NCI-H2081 (cell line): ENCODE results near the gene OCRL.
A peak's percentile ranks its signal among the peaks of the same experiment; 100 is the strongest.

Source experiments
- DNase-seq, 2 experiments: peaks; one replicate each; lab custom pipeline; 2025; lab: John Stamatoyannopoulos, UW

Gene OCRL

DNA sequence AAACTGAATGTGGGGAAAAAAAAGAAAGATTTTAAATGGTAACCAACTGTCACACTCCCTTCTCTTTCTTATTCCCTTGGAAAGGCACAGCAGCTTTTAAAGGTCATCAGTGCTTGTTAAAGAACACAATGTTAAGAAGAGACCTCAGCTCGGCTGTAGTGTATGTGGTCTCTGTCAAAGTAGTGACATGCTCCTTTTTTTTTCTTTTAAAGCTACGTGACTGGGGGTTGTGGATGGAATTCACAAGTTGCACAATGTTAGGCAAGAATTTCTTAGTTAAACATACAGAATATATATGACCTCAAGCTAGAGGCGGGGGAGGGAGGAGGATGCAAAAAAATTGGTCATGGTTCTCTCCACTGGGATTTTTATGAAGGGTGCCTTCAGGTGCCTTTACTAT is 45.6 kb downstream of the OCRL start:
- DNase-seq, result no peak

DNA sequence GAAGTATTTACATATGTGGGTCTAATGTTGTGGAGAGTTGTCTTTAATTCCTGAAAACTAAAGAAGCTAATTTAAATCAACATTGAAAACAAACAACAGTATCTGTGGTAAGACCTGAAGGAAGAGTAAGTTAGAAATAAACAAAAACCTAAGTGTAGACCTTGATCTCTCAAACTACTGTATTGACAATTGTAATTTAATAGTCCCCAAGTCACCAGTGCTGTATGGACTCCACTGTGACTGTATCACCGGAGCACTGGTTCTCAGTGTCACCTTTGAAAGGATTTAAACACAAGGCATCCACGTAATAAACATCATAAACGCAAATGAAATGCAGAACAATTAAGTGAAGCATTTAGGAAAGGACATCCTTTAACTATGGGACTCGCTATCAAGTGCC is 46.4 kb downstream of the OCRL start:
- DNase-seq, result no peak

DNA sequence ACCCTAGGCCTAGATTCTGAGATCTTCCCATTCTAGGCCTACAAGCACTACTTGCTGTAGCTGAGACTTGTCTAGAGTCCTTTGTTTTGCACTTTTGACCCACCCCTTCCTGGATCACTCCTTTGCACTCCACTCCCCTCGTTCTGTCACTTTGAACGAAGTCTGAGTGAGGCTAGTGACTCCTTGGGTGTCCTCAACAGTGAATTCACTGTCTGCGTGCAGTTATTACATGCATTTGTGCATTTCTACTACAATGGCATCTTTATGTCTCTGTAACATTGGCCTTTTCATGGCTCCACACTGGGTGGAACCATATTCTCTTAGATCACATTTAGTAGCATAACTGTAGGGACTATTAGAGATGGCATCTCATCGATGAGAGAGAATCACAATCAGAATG is 50.5 kb downstream of the OCRL start:
- DNase-seq, result no peak

DNA sequence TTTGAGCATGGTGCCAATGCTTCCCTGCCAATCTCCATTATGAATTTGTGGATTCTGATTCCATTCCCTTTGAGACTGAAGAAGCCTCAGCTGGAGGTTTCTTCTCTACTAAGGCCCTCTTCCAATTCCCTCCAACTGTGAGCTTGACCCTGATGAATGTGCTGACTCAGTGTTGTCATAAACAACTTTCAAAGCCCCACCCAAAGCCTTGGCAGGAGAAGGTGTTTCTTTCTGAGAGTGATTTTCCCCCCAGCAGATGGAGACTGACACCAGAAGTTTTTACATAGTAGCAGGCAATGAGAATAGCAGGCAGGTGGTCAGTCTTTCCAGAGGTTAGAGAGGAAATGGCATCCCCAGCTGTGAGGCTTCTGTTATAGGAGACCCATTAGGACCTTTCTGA is 53.1 kb downstream of the OCRL start:
- DNase-seq, result no peak

DNA sequence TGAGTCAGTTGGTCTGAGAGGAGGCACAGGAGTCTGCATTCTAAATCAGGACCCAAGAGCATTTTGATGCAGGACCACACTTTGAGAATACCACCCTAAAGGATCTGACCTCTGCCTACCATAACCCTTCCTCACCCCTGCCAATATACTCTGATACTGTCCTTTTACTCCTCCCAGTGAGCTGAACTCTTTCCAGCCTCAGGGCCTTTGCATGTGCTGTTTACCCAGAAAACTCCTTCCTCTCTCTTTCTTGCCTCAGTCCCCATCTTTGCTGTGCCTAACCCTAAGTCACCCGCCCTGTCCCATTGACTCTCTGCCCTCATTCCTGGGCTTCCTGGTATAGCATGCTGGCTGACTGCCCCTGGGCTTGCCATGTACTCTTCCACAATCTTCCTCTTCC is 54.7 kb downstream of the OCRL start:
- DNase-seq, result no peak

DNA sequence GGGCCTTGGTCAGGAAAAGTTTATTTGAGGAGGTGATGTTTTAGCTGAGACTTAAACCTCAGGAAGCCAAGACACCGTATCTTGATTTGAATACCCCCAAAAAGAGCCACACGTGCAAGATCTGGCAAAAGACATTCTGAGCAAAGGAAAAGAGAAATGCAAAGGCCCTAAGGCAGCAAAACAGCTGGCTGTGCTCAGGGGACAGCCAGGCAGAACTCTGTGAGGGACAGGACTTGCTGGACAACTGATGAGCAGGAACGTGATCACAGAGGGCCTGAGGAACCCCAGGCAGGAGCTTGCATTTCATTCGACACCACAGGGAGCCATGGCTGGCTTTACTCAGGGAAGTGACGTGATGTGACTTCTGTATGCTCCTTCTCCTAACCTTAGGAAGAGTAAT is 56.0 kb downstream of the OCRL start:
- no peak for DNase-seq

DNA sequence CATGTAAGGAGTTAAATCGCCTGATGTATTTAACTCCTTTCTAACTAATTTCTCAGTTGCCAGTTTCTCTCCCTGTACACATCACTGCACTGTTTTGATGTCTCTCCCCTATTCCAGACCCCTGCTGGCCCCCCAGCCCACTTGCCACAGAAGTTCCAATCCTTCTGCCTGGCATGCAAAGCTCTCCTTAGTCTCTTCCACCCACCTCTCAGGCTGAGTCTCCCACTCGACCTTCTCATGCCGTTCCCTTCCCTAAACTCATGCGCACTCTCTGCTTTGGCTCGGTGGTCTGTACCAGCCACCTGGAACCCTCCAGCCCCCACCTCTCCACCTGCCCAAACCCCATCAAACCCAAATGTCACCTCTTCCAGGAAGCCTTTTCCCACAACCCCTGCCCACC is 57.8 kb downstream of the OCRL start:
- no peak for DNase-seq

DNA sequence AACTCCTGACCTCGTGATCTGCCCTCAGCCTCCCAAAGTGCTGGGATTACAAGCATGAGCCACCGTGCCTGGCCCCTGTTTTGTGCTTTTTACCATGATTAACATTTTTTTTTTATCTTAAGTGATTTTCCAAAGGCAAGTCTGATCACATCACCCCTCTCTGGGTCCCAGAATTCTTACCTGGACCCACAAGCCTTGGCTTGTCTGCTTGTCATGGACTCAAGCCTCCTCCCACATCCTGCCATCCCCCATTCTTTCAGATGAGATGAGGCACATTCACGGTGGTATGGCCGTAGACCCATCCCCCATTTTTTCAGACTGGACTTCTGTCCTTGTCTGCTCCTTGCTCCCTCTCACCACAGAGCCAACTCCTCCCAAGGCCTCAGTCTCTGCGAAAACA is 59.4 kb downstream of the OCRL start:
- DNase-seq, result no peak

DNA sequence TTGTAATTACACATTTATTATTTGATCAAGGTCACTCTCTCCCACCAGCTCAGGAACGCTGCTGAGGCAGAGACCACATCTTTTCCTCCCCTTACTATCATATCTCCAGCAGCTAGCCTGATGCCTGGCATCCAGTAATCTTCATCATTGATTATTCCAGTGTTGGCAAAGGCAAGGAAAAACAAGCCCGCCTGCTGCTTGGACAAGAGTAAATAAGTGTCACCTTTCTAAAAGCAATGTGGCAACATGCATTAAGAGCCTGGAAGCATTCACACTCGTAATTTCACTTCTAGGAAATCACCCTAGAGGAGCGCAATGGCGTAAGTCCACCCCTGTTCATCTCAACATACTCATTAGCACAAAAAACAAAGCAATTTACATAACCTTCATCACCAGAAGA is 59.9 kb downstream of the OCRL start:
- DNase-seq, result no peak

DNA sequence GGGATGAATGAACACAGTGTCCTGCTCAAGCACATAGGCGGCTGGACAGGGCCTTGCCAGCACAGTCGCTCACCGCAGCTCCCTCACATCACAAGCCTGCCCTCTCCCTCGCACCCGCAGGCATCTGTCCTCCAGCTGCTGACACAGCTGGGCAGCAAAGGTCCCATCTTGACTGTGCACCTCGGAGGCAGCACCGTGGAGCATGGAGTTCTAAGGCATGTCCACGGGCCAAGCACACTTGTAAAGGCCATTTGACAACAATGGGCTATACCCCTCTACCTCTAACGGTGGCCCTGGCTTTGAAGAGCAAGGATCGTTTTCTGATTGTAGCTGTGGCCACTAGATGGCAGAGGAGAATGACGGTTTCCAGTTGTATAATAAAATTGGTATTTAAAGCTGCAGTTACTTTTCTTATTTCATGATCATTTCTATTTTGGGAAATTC is 60.9 kb downstream of the OCRL start:
- peak in 1 of 2 experiments; percentile 2 for DNase-seq

DNA sequence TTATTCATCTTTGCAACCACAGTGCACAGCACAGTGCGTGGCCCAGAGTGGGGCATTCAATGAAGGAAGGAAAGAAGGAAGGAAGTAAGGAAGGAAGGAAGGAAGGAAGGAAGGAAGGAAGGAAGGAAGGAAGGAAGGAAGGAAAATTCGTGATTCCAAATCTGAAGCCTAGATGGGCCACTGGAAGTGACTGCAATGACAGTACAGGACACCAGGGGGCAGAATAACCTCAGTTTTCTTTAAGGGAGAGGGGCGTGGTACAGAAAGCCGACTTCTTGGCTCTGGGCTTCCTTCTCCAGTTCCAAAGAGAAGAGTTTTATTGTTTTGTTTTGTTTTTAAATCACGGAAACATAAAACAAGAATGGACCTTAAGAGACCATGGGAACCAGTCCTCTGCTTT is 66.9 kb downstream of the OCRL start:
- DNase-seq, result peak; percentile 37 to 49

DNA sequence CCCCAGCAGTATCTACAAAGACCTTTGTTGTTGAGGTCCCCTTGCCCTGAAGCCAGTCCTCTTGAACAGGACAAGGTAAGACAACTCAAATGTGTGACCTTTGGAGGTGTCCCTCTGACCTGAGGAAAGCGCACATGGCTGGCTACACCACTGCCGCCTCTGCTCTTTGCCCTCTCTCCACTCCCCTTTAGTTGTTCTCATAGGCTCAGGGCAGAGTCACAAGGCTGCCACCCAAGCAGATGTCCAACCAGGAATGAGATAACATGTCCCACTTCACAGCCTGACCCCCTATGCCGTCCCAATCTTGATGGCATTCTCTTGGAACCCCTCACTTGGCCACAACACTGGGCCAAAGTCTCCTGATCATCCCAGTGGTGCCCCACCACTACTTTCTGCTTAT is 68.4 kb downstream of the OCRL start:
- DNase-seq, result no peak

DNA sequence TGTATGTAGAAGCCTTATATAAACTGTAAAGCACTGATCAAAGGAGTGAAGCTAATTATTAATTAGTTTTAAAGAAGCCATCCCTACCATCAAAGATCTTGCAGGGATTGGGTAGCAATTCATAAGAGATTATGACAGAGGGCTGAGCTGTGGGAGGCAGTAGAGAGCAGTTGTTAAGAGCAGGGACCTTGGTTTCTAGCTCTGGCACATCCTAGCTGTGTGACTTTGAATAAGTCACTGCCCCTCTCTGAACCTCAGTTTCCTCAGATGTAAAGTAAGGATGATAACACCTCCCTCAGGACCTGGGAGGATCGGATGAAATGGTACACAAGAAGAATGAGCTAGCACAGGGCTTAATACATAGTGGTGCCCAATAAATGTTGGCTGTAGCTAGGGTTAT is 69.3 kb downstream of the OCRL start:
- DNase-seq, result no peak

DNA sequence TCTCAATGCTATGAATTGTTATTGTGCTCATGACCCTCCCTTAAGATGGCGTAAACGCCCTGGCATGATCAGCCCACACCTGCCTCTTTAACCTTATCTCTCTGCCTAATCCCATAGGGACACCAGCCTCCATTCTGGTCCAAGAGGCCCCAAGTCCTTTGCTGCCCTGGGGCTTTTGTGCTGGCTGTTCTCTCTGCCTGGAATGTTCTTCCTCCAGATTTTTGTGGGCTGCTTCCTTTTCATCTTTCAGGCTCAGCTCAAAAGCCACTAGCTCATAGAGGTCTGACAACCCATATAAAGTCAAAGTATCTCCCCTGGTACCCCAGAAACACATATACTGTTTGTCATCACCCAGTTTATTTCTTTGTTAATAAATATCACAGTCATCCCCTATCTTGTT is 72.3 kb downstream of the OCRL start:
- DNase-seq, result no peak

DNA sequence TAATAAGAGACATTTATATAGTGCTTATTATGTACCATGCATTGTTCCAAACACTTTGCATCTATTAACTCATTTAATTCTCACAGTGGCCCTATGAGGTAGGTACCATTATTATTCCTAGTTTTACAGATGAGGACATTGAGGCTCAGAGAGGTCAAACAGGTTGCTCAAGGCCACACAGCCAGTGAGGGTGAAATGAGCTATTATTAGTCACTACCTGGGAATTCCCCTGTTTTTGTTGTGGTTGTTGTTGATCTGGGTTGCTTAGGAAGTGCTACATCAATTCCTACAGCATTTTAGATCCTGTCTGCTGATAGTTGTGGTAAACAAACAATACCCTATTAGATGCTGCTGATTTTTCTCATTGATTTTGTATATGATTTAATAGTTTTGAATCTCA is 73.5 kb downstream of the OCRL start:
- no peak for DNase-seq

DNA sequence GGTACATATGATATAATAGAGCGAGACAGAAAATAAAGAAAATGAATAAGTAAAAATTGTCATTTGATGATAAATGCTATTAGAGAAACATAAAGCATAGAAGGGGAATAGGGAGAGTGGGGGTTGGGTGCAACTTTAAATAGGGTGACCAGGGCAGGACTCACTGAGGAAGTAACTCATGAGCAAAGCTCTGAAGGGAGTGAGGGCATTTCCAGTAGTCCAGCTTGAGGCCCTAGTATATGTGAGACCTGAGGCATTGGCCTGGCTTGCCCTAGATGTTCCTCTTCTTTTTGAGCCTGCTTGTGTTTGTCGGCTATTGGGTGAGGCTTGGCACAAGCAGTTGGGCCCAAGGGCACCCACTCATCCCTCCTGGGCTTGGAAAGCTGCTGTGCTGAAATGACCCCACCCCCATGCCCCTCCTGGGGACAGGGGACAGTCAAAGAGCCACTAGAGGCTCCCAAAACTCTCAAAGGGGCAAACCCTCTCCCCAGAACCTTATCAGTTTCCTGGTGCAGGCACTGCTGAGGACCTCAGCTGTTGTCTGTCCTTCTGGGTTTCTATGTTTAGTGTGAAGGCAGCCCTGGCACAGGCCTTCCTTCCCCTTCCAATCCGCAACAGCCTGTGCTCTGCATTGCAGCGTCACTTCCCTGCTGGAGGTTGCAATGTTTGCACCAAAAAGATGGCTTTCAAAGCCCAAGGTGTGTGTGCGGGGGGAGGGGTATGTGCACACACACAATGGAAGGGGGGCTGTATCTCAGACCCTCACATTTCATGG is 74.6 kb downstream of the OCRL start:
- DNase-seq, result no peak

DNA sequence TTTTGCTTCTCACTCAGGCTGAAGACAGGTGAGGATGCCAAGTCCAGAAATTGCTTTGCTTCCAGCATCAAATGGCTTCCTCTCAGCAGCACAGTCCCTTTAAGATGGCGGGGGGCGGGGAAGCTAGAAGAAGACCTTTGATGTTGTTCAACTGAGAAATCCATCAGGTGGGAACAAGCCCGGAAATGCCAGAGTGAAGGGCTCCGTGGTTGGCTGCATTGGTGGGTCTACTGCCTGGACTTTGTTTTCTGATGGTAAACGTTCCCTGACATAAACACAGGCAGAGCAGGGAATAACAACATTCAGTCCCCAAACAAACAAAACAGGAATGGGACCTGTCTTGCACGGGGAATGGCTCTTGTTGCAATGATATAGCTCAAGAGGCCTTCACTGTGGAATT is 77.4 kb downstream of the OCRL start:
- DNase-seq, result no peak

DNA sequence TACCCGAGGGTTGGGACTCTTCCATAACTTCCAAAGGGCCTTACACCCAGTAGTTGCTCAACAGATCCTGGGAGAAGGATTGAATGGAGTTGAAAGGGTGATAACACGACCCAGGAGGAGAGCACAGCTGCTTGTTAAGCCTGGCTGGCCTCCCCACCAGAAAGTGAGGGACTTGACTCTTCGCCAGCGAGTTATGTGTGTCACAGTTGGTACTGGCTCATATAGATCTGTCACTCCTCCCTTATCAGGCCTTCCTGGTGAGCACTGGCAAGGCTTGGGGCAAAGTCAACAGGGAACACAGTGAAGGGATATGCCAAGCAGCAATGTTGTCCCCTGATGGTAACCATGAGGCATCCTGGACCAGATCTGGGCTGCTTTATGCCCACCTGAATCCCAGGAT is 78.9 kb downstream of the OCRL start:
- DNase-seq, result no peak

DNA sequence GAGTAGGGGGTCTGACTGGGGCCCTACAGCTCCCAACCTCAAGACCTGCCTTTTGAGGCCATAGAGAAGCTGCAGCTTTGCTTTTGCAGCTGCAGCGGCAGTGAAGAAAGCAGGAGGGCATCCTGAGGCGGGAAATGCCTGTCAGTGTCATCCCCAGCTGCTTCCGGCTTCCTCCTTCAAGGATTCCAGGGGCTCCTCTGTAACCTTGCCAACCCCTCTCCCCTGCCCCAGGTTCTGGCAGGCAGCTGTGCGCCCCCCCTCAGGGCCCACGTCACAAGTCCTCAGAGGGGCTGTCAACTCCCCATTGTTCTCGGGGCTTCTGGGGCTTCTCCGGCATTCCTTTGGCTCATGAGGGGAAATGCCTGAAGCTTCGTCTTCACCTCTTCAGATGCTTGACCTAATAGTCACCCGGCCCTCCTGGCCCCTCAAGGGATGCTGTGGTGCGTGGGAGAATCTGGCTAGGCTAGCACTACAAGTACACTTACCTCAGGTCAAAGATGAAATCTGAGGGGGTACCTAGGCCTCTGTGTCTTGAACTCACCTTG is 82.8 kb downstream of the OCRL start:
- no peak for DNase-seq

DNA sequence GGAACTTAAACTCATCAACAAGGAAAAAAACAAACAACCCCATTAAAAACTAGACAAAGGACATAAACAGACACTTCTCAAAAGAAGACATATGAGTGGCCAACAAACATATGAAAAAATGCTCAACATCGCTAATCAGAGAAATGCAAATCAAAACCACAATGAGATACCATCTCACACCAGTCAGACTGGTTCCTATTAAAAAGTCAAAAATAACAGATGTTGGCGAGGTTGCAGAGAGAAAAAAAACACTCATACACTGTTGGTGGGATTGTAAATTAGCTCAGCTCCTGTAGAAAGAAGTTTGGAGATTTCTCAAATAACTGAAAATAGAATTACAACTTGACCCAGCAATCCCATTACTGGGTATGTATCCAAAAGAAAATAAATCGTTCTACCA is 86.0 kb downstream of the OCRL start:
- DNase-seq, result no peak

DNA sequence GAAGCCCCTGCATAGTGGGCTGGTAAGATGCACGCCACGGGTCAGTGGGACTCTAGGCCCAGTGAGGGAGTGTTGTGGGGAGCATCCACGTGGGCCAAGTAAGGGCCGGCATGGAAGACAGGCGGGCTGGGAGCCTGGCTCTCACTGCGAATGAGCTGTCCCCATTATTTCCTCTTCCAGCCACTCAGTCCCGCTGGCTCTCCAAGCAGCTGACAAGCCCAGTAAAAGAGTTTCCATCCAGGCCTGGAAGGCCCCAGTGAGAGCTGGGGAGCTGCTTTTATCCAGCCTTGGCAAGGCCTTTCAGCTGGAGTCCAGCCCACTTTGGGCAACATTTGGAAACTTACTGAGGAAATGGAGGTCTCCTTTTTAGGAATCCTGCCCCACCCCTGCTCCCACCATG is 89.8 kb downstream of the OCRL start:
- no peak for DNase-seq

DNA sequence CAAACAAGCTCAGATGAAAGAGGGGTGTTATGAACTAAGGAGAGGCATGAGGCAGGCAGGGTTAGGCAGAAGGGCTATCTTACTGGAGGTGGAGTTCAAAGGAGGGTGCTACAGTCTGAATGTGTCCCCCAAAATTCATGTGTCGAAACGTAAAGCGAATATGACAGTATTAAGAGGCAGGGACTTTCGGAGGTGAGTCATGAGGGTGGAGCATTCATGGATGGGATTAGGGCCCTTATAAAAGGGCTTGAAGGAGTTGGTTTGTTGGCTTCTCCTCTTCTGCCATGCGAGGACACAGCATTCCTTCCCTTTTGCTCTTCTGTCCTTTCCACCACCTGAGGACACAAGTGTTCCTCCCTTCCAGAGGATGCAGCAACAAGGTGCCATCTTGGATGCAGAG is 91.8 kb downstream of the OCRL start:
- no peak for DNase-seq

DNA sequence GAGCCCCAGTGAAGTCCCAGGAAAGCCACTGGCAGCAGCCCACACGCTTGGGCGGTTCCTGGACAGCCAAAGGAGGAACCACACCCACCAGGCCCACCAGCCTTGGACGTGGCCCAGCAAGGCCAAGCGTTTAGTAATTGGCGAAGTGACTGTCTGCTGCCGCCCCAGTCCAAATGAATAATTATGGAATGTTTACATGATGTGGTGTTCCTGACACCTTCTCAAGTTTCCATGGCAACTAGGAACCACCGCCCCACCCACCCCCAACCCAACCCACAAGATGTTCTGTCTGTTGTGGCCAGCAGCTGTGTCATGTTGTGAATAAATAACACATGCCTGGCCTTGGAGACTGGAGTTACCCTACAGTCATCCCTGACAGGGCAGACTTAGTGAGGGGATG is 92.4 kb downstream of the OCRL start:
- no peak for DNase-seq

DNA sequence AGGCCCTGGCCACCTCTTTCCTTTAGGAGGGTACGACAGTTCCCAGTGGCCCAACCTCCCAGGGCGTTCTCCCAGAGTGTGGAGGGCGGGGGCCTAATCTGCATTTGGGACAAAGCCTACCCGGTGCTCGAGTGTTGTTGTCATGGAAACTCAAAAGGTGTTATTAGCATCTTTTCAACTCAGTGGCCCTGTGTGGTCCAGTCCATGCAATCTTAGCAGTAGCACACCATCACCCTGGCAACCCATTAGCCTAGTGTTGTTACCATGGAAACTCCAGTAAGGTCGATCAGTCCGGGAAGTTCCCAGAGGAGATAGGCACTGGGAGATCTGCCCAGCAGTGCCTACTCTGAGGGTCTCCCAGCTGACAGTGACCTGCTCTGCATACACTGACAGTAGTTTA is 94.5 kb downstream of the OCRL start:
- DNase-seq, result no peak
